ENCODE results near the gene ANKRD9.

The ANKRD9 gene

GRCh38 chr14:102474934-102475333 is 34.6 kb downstream of the ANKRD9 start:
- Histone ChIP-seq H3K27me3 (ENCODE audit: insufficient read depth, low read length) (no peaks in the 10 kb centered on the region), H3K4me3 (ENCODE audit: low read length) (no peak overlapping the region), H3K36me3 (ENCODE audit: insufficient read depth, low read depth, low read length) (no peaks in the 10 kb centered on the region), H3K9ac (ENCODE audit: low read depth, low read length) (no peak overlapping the region), H3K9me3 (ENCODE audit: insufficient read depth, low read depth, low read length) (no peaks in the 10 kb centered on the region), H3K27ac (ENCODE audit: low read length) (no peak overlapping the region), H3K4me1 (ENCODE audit: insufficient read depth, low read length) (no peaks in the 10 kb centered on the region)

- Histone ChIP-seq H3K27me3 (ENCODE audit: insufficient read depth, low read length) (no peaks in the 10 kb centered on the region), H3K4me1 (ENCODE audit: insufficient read depth, low read length) (no peaks in the 10 kb centered on the region), H3K9me3 (ENCODE audit: insufficient read depth, low read depth, low read length) (no peaks in the 10 kb centered on the region), H3K36me3 (ENCODE audit: insufficient read depth, low read depth, low read length) (no peaks in the 10 kb centered on the region), H3K4me3 (ENCODE audit: low read length) (no peak overlapping the region), H3K9ac (ENCODE audit: low read depth, low read length) (no peak overlapping the region), H3K27ac (ENCODE audit: low read length) (no peak overlapping the region)
Observed at GRCh38 chr14:102473559-102473958, 36.0 kb downstream of the ANKRD9 start.

- no peak overlapping the region for H3K27ac ChIP-seq (ENCODE audit: low read length)
- H3K27me3 ChIP-seq (ENCODE audit: insufficient read depth, low read length): no peaks in the 10 kb centered on the region
- H3K4me1 ChIP-seq (ENCODE audit: insufficient read depth, low read length): no peaks in the 10 kb centered on the region
- H3K4me3 ChIP-seq (ENCODE audit: low read length): no peak overlapping the region
- H3K9me3 ChIP-seq (ENCODE audit: insufficient read depth, low read depth, low read length): no peaks in the 10 kb centered on the region
- no peak overlapping the region for H3K9ac ChIP-seq (ENCODE audit: low read depth, low read length)
- no peaks in the 10 kb centered on the region for H3K36me3 ChIP-seq (ENCODE audit: insufficient read depth, low read depth, low read length)
Observed at GRCh38 chr14:102472791-102473150, 36.8 kb downstream of the ANKRD9 start.

- no peak overlapping the region for H3K9ac ChIP-seq (ENCODE audit: low read depth, low read length)
- H3K4me3 ChIP-seq (ENCODE audit: low read length): no peak overlapping the region
- H3K4me1 ChIP-seq (ENCODE audit: insufficient read depth, low read length): no peaks in the 10 kb centered on the region
- H3K9me3 ChIP-seq (ENCODE audit: insufficient read depth, low read depth, low read length): no peaks in the 10 kb centered on the region
- no peaks in the 10 kb centered on the region for H3K27me3 ChIP-seq (ENCODE audit: insufficient read depth, low read length)
- H3K36me3 ChIP-seq (ENCODE audit: insufficient read depth, low read depth, low read length): no peaks in the 10 kb centered on the region
- no peak overlapping the region for H3K27ac ChIP-seq (ENCODE audit: low read length)
Observed at GRCh38 chr14:102471921-102472790, 37.4 kb downstream of the ANKRD9 start.

GRCh38 chr14:102469261-102469660 is 40.3 kb downstream of the ANKRD9 start:
- H3K36me3 ChIP-seq (ENCODE audit: insufficient read depth, low read depth, low read length): 0 out of 2 replicates have a peak, but pooled peaks cover 3% of the 10 kb centered on the region
- H3K27ac ChIP-seq (ENCODE audit: low read length): no peak overlapping the region
- no peaks in the 10 kb centered on the region for H3K9me3 ChIP-seq (ENCODE audit: insufficient read depth, low read depth, low read length)
- H3K4me1 ChIP-seq (ENCODE audit: insufficient read depth, low read length): no peaks in the 10 kb centered on the region
- H3K27me3 ChIP-seq (ENCODE audit: insufficient read depth, low read length): no peaks in the 10 kb centered on the region
- no peak overlapping the region for H3K9ac ChIP-seq (ENCODE audit: low read depth, low read length)
- H3K4me3 ChIP-seq (ENCODE audit: low read length): no peak overlapping the region

GRCh38 chr14:102464846-102465341 is 44.7 kb downstream of the ANKRD9 start:
- no peaks in the 10 kb centered on the region for H3K9me3 ChIP-seq (ENCODE audit: insufficient read depth, low read depth, low read length)
- H3K4me1 ChIP-seq (ENCODE audit: insufficient read depth, low read length): no peaks in the 10 kb centered on the region
- H3K4me3 ChIP-seq (ENCODE audit: low read length): no peak overlapping the region
- H3K36me3 ChIP-seq (ENCODE audit: insufficient read depth, low read depth, low read length): 0 out of 2 replicates have a peak, but pooled peaks cover 3% of the 10 kb centered on the region
- H3K27ac ChIP-seq (ENCODE audit: low read length): no peak overlapping the region
- no peak overlapping the region for H3K9ac ChIP-seq (ENCODE audit: low read depth, low read length)
- no peaks in the 10 kb centered on the region for H3K27me3 ChIP-seq (ENCODE audit: insufficient read depth, low read length)

GRCh38 chr14:102464006-102464405 is 45.6 kb downstream of the ANKRD9 start:
- Histone ChIP-seq H3K4me1 (ENCODE audit: insufficient read depth, low read length) (no peaks in the 10 kb centered on the region), H3K27ac (ENCODE audit: low read length) (no peak overlapping the region), H3K4me3 (ENCODE audit: low read length) (no peak overlapping the region), H3K36me3 (ENCODE audit: insufficient read depth, low read depth, low read length) (0 out of 2 replicates have a peak, but pooled peaks cover 3% of the 10 kb centered on the region), H3K27me3 (ENCODE audit: insufficient read depth, low read length) (no peaks in the 10 kb centered on the region), H3K9me3 (ENCODE audit: insufficient read depth, low read depth, low read length) (no peaks in the 10 kb centered on the region), H3K9ac (ENCODE audit: low read depth, low read length) (no peak overlapping the region)

- H3K9ac ChIP-seq (ENCODE audit: low read depth, low read length): no peak overlapping the region
- H3K4me3 ChIP-seq (ENCODE audit: low read length): no peak overlapping the region
- H3K9me3 ChIP-seq (ENCODE audit: insufficient read depth, low read depth, low read length): no peaks in the 10 kb centered on the region
- H3K27me3 ChIP-seq (ENCODE audit: insufficient read depth, low read length): no peaks in the 10 kb centered on the region
- no peaks in the 10 kb centered on the region for H3K4me1 ChIP-seq (ENCODE audit: insufficient read depth, low read length)
- 0 out of 2 replicates have a peak, but pooled peaks cover 3% of the 10 kb centered on the region for H3K36me3 ChIP-seq (ENCODE audit: insufficient read depth, low read depth, low read length)
- H3K27ac ChIP-seq (ENCODE audit: low read length): no peak overlapping the region
Observed at GRCh38 chr14:102462391-102462790, 47.2 kb downstream of the ANKRD9 start.

GRCh38 chr14:102461490-102462338 is 47.9 kb downstream of the ANKRD9 start:
- H3K27ac ChIP-seq (ENCODE audit: low read length): no peak overlapping the region
- H3K36me3 ChIP-seq (ENCODE audit: insufficient read depth, low read depth, low read length): 0 out of 2 replicates have a peak, but pooled peaks cover 3% of the 10 kb centered on the region
- no peaks in the 10 kb centered on the region for H3K4me1 ChIP-seq (ENCODE audit: insufficient read depth, low read length)
- H3K27me3 ChIP-seq (ENCODE audit: insufficient read depth, low read length): no peaks in the 10 kb centered on the region
- no peaks in the 10 kb centered on the region for H3K9me3 ChIP-seq (ENCODE audit: insufficient read depth, low read depth, low read length)
- no peak overlapping the region for H3K9ac ChIP-seq (ENCODE audit: low read depth, low read length)
- H3K4me3 ChIP-seq (ENCODE audit: low read length): no peak overlapping the region

- H3K9ac ChIP-seq (ENCODE audit: low read depth, low read length): no peak overlapping the region
- no peaks in the 10 kb centered on the region for H3K4me1 ChIP-seq (ENCODE audit: insufficient read depth, low read length)
- no peaks in the 10 kb centered on the region for H3K9me3 ChIP-seq (ENCODE audit: insufficient read depth, low read depth, low read length)
- H3K27ac ChIP-seq (ENCODE audit: low read length): no peak overlapping the region
- no peak overlapping the region for H3K4me3 ChIP-seq (ENCODE audit: low read length)
- no peaks in the 10 kb centered on the region for H3K27me3 ChIP-seq (ENCODE audit: insufficient read depth, low read length)
- H3K36me3 ChIP-seq (ENCODE audit: insufficient read depth, low read depth, low read length): peaks cover 8% of the 10 kb centered on the region
Observed at GRCh38 chr14:102457509-102457908, 52.1 kb downstream of the ANKRD9 start.

- Histone ChIP-seq H3K9me3 (ENCODE audit: insufficient read depth, low read depth, low read length) (no peaks in the 10 kb centered on the region), H3K27ac (ENCODE audit: low read length) (no peak overlapping the region), H3K27me3 (ENCODE audit: insufficient read depth, low read length) (no peaks in the 10 kb centered on the region), H3K4me3 (ENCODE audit: low read length) (no peak overlapping the region), H3K9ac (ENCODE audit: low read depth, low read length) (no peak overlapping the region), H3K4me1 (ENCODE audit: insufficient read depth, low read length) (no peaks in the 10 kb centered on the region), H3K36me3 (ENCODE audit: insufficient read depth, low read depth, low read length) (peaks cover 35% of the 10 kb centered on the region)
Observed at GRCh38 chr14:102454711-102455110, 54.9 kb downstream of the ANKRD9 start.
